C4-2B (cell line): ENCODE measurements around the gene MATCAP1.

Source experiments
- ZFX ChIP-seq: fragments of 450-650 bp; IDR thresholded peaks from 2 replicates; pipeline ENCODE4 v1.6.1; 2017
- TF ChIP-seq, protein P1 (sequence below): fragments of 450-650 bp; conservative IDR thresholded peaks from 2 replicates; pipeline ENCODE4 v1.5.1; 2017; ENCODE audit warnings: mild to moderate bottlenecking

DNA sequence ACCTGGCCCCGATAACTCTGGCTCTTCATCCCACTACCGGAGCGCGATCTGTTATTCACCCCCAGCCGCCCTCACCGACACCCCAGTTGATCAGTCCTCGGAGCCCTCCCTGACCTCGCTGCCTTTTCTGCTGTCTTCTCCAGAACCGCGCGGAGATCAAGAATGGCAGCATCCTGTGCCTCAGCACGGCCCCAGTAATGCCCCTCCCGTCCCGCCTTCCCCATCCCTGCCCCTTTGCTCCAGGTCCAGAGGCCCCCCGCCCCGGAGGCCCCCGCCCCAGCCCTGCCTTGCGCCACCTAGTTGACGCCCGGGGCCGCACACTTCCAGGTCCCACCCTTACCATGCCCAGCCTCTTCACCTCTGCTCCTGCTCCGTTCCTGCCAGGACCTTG lies 16.0 kb upstream of the MATCAP1 start:
- TF ChIP-seq, protein P1, sequence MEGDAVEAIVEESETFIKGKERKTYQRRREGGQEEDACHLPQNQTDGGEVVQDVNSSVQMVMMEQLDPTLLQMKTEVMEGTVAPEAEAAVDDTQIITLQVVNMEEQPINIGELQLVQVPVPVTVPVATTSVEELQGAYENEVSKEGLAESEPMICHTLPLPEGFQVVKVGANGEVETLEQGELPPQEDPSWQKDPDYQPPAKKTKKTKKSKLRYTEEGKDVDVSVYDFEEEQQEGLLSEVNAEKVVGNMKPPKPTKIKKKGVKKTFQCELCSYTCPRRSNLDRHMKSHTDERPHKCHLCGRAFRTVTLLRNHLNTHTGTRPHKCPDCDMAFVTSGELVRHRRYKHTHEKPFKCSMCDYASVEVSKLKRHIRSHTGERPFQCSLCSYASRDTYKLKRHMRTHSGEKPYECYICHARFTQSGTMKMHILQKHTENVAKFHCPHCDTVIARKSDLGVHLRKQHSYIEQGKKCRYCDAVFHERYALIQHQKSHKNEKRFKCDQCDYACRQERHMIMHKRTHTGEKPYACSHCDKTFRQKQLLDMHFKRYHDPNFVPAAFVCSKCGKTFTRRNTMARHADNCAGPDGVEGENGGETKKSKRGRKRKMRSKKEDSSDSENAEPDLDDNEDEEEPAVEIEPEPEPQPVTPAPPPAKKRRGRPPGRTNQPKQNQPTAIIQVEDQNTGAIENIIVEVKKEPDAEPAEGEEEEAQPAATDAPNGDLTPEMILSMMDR: peak; percentile 83
- TF ChIP-seq ZFX: no peak
